T1000 (cell line): ENCODE results near the gene CASP10.

Experiments
- DNase-seq: peaks from one replicate; lab custom pipeline; 2025; ENCODE audit warnings: mixed read lengths; lab: John Stamatoyannopoulos, UW

CASP10 gene

DNA sequence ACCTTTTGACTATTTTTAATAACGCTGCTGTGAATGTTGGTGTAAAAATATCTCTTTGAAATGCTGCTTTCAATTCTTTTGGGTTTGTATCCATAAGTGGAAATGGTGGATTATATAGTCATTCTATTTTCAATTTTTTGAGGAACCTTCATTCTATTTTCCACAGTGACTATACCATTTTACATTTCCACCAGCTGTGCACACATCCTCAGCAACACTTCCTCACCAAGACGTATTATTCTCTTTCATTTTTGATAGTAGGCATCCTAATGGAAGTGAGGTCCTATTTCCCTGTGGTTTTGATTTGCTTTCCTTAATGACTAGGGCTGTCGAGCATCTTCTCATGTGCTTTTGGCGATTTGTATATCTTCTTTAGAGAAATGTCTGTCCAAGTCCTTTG lies 14.8 kb downstream of the CASP10 start:
- no peak for DNase-seq

DNA sequence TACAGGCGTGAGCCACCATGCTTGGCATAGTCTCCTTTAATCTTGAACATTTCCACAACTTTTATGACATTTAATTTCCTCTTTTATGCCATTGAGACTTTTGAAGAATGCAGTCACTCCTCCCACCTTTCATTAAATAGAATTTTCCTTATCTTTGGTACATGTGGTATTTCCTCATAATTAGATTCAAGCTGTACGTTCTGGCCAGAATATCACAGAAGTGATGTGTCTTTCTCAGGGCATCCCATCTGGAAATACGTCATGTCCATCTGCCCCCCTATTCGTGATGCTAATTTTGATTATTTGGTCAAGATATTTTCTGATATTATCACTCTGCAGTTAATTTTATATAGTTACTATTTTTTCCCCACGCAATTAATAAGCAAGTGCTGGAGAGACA lies 16.9 kb downstream of the CASP10 start:
- no peak for DNase-seq

- no peak for DNase-seq
These were observed 17.4 kb downstream of the CASP10 start for GRCh38 chr2:201200345-201200744.

GRCh38 chr2:201201371-201201770 lies 18.4 kb downstream of the CASP10 start:
- DNase-seq, result no peak

GRCh38 chr2:201203916-201204654 lies 21.1 kb downstream of the CASP10 start:
- no peak for DNase-seq

GRCh38 chr2:201204655-201205514 lies 21.9 kb downstream of the CASP10 start:
- no peak for DNase-seq

DNA sequence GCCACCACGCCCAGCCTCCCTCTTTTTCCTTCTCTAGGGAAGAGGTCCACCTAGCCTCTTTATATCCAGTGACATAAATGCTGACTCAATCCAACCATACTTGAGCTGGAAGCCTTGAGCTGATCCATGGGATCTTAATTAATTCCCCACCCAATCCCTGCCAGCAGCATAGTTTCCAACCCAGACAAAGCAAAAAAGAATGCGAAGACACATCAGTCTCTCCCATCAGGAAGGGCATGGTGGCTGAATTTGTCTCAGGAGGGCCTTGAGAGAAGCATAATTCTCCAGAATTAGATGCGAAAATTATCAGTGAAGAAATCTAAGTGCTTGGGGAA lies 22.5 kb downstream of the CASP10 start:
- DNase-seq, result no peak

GRCh38 chr2:201208563-201209252 lies 25.8 kb downstream of the CASP10 start:
- no peak for DNase-seq

- no peak for DNase-seq
These were observed 33.0 kb downstream of the CASP10 start for GRCh38 chr2:201215963-201216362.

- DNase-seq, result no peak
These were observed 34.0 kb downstream of the CASP10 start for GRCh38 chr2:201216918-201217317.

DNA sequence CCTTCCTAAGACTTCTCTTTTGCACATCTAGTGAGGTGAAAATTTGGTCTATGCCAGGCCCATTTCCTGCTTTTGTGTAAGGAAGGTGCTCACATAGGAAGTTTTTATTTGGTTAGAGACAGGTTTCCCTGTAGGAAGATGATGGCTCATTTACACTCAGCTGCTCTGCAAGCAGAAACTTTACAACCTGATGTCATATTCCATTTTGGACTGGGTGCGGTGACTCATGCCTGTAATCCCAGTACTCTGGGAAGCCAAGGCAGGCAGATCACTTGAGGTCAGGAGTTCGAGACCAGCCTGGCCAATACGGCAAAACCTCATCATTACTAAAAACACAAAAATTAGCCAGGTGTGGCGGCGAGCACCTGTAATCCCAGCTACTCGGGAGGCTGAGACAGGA lies 35.8 kb downstream of the CASP10 start:
- no peak for DNase-seq

GRCh38 chr2:201219328-201220096 lies 36.6 kb downstream of the CASP10 start:
- DNase-seq, result no peak

DNA sequence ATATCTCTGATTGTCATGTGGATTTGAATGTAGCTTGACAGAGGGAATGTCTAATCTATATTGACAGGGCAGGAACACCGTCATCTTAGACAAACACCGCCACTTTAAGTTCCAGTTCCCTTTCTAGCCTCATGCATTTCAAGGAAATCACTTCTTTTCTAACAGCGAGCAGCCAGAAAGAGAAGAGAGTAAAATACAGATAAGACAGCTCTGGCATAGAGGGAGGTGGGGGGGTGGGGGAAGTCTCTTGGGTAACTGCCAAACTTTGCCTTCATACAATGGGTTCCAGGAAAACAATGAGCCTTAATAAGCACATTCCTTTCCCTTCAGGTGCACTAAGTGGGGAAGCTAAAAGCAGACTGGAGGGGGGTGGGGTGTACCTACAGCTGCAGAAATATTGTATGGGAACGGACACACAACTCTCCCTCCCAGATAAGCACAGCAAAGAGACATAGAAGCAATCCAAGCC lies 37.2 kb downstream of the CASP10 start:
- DNase-seq, result no peak

- DNase-seq, result no peak
These were observed 40.4 kb downstream of the CASP10 start for GRCh38 chr2:201223089-201224073.

DNA sequence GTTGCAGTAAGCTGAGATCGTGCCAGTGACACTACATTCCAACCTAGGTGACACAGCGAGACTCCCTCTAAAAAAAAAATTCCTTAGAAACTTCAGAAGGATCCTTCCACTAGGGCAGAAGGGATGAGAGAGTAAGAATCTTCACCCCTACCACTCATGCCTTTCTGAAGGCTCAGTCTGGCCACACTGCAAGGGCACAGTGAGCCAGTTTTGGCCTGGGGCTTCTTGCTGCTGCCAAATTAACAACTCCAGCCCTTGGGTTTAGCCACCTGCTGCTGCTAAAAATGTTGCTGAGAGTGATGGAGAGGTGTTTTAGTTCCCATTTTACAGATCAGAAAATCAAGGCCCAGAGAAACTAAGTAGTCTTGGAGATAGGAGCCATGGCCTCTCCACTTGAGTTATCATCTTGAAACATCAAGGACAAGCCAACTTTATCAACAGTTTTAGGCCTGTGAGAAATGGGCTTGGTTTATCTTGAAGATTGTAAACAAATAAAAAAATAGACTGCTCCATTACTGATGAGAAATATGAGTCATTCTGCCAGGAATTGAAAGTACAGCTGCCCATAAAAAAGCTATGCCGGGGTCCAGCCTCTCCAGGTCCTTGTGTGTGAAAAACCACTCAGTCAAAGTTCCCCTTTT lies 45.5 kb downstream of the CASP10 start:
- DNase-seq, result no peak

DNA sequence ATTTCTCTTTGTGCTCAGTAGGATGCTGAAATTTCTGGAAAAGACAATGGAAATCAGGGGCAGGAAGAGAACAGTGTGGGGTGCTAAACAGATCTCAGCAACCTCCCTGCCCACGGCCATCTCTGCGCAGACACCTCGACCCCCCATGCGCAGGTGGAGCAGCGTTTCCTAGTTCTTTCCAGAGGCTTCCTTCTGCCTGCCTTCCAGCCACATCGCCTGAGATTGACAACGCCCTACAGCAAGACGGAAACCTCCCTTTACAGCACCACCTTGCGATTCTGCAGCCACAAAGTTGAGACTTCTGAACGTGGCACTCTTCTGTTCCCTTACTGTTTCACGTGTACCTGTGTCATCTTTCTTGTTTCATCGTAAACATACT lies 46.0 kb downstream of the CASP10 start:
- DNase-seq, result no peak

- peak; percentile 75 for DNase-seq
These were observed 49.0 kb downstream of the CASP10 start for GRCh38 chr2:201231781-201232466.

GRCh38 chr2:201232467-201232815 lies 49.5 kb downstream of the CASP10 start:
- DNase-seq, result no peak

- DNase-seq, result no peak
These were observed 50.4 kb downstream of the CASP10 start for GRCh38 chr2:201233192-201233811.
